GM19452 (cell line): ENCODE results near the gene GCAT.
"Not testable (repeated sequence)": the region's sequence is repeated elsewhere in the genome, so short reads cannot be mapped to it uniquely, and the experiment has no call there.

Experiments used
- ATAC-seq: cut with Tn5 transposase; IDR thresholded peaks from one replicate; pipeline ENCODE4 v1.9.1; 2021; ENCODE audit not compliant: unreplicated experiment

GCAT gene

DNA sequence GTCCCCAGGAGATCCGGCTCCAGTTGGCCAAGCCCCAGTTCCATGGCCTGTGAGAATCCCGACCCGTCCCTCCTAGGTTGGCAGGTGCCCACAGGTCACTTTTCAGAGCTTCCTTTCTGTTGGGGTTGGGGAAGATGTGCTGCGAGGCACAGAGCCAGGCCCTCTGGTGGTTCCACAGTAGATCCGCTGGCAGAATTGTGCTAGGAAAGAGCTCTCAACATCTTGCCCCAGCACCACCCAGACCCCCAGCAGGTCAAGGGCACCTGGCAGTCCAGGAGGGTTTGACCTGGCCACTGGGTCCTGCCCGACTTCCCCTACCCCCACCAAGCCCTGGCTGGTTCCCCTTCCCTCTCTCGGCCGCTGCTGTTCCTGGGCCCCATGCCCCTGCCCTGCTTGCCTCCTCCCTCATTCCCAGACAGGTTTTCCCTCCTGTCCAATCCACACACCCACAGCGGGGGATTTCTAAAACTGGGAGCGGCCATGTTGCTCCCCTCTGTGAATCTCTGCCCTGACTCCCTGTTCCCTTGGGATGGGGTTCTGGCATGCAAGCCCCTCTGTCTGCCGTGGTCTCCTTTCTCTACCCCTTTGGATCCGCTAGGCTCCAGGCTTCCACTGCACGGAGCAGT lies 26.2 kb upstream of the GCAT start:
- no peak for ATAC-seq

DNA sequence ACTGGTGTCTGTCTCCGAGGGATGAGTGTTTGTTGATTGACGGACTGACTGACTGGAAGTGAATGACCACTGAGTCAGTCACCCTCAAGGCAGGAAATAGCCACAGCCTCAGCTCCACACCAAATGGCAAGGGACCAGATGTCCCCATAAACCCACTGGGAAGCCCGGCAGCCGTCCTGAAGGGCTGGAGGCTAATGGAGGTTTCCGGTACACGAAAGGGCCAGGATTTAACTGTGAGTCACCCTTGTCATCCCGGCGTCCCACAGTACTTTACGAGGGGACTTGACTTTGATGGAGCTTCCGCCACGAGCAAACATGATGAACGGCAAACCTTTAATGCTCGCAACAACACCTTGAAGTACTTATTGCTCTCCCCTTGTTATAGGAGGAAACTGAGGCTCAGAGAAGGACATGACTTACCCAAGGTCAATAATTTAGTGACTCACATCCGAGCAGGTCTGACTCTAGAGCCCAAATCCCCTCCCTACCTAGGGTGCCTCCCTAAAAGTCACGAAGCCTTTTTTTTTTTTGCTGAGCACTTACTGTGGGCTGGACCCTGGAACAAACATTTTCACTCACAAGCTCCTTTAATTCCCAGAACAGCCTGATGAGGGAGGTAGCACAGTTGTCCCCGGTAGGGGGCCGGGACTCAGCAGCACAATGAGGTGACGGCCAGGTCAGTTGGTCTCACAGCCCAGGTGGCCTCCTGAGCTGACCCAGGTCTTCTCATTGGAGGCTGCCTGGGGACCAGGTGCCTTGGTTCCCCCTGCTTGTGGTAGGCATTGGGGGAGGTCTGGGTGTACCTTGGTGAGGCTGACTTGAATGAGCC lies 25.2 kb upstream of the GCAT start:
- ATAC-seq, result no peak

- no peak for ATAC-seq
These were observed 22.8 kb upstream of the GCAT start for GRCh38 chr22:37784829-37785495.

DNA sequence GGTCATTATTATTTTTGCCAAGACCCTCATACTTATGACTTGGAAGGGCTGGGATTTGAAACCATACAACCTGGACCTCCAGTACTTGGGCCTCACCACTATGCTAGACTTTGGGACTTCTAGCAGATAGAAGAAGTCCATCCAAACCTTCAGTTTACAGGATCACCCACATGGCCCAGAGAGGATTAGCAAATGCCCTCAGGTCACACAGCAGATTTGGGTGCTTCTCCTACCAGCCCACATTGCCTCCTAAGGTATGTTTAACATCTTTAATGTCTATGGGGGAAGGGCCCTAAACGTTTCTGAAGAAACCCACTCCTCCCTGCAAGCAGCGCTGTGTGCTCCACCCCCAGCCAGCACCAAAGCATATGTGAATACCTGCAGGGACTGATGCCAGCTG lies 17.5 kb upstream of the GCAT start:
- ATAC-seq, result no peak

DNA sequence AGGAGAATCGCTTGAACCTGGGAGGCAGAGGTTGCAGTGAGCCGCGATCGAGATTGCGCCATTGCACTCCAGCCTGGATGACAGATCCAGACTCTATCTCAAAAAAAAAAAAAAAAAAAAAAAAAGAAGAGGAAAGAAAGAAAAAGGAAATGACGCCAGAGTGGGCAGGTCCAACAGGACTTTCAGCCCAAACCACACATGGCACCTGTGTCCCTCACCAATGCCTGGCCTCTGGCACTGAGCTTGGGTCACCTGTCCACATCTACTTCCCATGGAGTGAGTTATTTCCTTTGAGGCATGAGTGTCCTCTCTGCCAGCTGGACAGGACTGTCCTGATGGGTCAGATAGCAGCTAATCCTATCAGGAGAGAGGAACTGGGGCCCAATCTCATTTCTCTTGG lies 15.2 kb upstream of the GCAT start:
- no peak for ATAC-seq

- no peak for ATAC-seq
These were observed 13.4 kb upstream of the GCAT start for GRCh38 chr22:37794376-37794775.

- ATAC-seq, result no peak
These were observed 11.7 kb upstream of the GCAT start for GRCh38 chr22:37796079-37796478.

DNA sequence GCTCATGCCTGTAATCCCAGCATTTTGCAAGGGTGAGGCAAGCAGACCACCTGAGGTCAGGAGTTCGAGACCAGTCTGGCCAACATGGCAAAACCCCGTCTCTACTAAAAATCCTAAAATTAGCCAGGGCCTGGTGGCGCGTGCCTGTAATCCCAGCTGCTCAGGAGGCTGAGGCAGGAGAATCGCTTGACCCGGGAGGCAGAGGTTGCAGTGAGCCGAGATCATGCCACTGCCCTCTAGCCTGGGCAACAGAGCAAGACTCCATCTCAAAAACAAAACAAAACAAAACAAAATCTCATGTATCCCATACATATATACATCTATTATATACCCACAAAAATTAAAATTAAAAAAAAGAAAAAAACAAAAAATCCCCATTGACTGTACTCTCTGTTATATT lies 10.5 kb upstream of the GCAT start:
- not testable (repeated sequence) for ATAC-seq

DNA sequence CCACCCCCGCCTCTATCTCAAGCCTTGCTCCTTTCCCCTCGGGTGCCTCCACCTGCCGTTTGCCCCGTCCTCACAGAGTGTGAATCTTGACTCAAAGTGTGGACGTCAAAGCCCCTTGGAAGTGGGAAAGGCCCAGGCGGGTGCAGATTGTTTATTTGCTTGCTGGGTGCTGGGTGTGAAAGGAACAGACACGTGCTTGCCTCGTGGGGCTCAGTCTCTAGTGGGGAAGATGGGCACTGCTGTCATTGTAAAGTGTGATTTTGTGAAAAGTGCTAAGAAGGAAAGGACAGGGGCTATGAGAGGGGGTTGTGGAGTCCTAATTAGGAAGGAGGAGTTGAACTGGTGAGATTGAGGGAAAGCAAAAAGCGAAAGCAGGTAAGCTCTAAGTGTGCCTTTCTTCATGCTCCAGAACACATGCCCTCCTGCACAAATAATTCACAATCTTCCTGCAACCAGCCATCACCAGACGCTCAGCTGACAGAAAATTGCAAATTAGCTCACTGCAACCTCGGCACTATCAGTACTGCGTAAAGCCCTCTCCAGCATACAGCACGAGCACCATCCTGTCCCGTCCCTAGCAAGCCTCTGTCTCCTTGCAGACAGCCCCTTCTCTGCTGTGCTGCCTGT lies 9.7 kb upstream of the GCAT start:
- no peak for ATAC-seq

DNA sequence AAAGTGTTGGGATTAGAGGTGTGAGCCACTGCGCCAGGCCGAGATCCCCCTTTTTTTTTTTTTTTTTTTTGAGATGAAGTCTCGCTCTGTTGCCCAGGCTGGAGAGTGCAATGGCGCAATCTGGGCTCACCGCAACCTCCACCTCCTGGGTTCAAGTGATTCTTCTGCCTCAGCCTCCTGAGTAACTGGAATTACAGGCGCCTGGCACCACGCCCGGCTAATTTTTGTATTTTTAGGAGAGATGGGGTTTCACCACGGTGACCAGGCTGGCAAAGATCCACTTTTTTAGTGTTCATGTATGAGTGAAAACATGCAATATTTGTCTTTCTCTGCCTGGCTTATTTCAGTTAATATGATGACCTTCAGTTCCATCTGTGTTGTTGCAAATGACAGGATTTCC lies 7.8 kb upstream of the GCAT start:
- not testable (repeated sequence) for ATAC-seq

- no peak for ATAC-seq
These were observed 5.8 kb upstream of the GCAT start for GRCh38 chr22:37801946-37802309.

DNA sequence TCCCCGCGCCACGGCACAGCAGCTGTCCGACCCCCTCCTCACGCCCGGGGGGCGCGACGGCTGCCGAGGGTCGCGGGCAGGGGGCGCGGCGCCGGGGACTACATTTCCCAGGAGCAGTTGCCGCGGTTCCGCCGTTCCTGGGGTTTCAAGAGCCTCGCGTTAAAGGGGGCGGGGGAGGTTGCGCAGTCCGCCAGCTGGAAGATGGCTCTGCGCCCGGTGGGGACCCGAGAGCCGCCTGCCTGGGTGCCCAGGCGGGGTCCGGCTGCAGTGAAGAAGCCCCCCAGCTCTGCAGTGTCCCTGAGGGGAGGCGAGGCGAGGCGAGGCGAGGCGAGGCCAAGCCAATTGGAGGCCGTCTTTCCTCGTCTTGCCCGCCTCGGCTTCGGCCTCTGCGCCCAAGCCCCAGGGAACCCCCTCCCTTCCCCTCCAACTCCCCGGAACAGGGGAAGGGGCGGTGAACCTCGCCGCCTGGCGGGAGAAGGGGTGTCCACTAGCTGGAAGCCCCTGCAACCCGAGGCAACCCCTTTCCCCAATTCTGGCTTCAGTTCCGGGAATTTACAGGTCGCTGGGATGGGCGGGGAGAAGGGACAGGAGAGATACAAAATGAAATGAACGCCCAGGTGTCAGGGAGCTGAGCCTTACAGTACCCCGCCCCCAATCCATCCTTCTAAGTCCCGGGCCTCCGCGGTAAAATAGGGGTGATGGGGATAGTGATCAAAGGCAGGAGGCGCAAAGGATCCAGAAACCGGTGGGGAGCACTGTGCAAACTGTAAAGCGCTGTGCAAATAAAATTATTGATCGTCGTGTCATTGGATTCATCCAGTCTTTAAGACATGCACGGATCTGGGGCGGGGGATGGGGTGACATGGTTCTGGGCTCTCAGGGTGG lies 5.2 kb upstream of the GCAT start:
- ATAC-seq, result no peak

- no peak for ATAC-seq
These were observed 4.5 kb upstream of the GCAT start for GRCh38 chr22:37803195-37803638.

DNA sequence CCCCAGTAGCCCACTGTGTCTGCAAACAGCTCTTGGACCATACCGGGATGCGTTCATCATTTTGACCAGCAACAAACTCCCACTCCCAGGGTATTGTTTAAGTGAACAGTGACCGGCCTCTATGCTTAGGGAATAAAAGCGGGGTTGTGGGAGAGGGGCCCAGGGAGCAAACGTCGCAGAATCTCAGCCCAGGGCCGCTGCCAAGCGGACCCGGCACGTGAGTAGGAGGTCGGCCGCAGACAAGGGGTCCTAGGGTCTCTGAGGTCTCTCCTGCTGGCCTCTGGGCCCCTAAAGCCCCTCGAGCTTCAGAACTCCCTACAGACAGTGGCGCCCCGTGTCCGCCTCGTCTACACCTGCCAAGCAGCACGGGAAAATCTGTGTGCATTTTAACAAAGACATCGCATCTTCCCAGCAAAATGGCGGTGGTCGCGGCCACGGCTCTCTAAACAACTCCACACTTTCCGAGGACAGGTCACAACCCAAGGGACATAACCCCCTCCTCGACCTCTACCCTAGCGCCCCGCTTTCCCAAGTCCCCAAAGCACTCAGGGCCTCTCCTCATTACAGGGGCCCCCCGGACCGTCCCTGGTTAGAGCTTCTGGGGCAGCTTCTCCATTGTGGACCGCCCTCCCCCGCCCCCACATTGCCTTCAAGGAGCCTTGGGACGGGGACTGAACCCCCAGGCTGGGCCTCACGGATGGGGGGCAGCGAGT lies 3.9 kb upstream of the GCAT start:
- no peak for ATAC-seq

GRCh38 chr22:37804352-37804880 lies 3.3 kb upstream of the GCAT start:
- ATAC-seq, result no peak

DNA sequence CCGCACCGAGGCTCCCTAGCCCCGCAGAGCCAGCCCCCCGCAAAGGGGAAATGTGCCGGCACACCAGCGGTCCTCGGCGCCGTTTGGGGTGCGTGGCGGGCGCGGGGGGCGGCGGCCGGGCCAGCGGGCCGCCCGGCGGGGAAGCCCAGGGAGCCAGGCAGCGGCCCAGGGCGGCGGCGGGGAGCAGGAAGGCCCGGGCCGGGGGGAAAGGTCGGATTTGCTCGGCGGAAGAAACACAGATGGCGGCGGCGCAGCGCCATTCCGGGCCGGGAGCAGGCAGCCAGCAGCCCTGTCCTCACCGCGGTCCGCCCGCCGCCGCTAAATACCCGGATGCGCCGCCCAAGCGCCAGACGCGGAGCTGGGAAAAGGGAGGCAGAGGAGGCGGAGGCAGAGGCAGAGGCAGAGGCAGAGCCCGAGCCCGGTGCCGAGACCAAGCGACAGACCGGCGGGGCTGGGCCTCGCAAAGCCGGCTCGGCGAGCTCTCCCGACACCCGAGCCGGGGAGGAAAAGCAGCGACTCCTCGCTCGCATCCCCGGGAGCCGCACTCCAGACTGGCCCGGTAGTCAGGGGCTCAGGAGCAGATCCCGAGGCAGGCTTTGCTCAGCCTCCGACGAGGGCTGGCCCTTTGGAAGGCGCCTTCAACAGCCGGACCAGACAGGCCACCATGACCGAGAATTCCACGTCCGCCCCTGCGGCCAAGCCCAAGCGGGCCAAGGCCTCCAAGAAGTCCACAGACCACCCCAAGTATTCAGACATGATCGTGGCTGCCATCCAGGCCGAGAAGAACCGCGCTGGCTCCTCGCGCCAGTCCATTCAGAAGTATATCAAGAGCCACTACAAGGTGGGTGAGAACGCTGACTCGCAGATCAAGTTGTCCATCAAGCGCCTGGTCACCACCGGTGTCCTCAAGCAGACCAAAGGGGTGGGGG lies 2.6 kb upstream of the GCAT start:
- no peak for ATAC-seq

GRCh38 chr22:37805810-37806277 lies 1.9 kb upstream of the GCAT start:
- ATAC-seq, result no peak
